Measurements from ENCODE around the gene CCT3. TPM values are rescaled to one million over a fixed set of nuclear protein-coding genes. Genes with fewer than 3 reads are reported as not detected.
"Not testable (repeated sequence)": the region's sequence is repeated elsewhere in the genome, so short reads cannot be mapped to it uniquely, and the experiment has no call there.

Gene CCT3
- total RNA-seq, 2 donors from 2014 or later: 104 to 106 TPM

DNA sequence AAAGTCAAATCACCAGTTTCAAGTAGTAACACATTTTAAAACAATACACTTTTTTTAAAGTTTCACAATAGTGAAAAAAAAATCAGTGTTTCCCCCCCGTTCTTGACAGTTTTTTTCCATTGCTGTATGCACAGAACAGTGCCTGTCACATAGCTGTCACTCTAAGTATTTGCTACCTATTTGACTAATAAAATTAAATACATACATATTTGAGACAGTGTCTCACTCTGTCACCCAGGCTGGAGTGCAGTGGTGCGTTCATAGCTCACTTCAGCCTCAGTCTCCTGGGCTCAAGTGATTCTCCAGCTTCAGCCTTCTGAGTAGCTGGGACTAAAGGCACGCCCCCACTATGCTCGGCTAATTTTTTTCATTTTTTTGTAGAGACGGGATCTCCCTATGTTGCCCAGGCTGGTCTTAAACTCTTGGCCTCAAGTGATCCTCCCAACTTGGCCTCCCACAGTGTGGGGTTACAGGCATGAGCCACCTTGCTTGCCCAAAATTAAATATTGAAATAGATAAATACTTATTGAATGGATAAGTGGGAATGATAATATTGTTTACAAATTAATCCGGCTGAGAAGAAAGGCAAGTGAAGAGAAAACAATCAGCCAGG is 18.3 kb upstream of the CCT3 start:
- no peaks in the 10 kb centered on the region for H3K27me3 ChIP-seq (replicated peaks; ENCODE audit: insufficient read depth)
- TF ChIP-seq, protein P1, sequence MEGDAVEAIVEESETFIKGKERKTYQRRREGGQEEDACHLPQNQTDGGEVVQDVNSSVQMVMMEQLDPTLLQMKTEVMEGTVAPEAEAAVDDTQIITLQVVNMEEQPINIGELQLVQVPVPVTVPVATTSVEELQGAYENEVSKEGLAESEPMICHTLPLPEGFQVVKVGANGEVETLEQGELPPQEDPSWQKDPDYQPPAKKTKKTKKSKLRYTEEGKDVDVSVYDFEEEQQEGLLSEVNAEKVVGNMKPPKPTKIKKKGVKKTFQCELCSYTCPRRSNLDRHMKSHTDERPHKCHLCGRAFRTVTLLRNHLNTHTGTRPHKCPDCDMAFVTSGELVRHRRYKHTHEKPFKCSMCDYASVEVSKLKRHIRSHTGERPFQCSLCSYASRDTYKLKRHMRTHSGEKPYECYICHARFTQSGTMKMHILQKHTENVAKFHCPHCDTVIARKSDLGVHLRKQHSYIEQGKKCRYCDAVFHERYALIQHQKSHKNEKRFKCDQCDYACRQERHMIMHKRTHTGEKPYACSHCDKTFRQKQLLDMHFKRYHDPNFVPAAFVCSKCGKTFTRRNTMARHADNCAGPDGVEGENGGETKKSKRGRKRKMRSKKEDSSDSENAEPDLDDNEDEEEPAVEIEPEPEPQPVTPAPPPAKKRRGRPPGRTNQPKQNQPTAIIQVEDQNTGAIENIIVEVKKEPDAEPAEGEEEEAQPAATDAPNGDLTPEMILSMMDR (IDR thresholded peaks at IDR 0.05): no peak

DNA sequence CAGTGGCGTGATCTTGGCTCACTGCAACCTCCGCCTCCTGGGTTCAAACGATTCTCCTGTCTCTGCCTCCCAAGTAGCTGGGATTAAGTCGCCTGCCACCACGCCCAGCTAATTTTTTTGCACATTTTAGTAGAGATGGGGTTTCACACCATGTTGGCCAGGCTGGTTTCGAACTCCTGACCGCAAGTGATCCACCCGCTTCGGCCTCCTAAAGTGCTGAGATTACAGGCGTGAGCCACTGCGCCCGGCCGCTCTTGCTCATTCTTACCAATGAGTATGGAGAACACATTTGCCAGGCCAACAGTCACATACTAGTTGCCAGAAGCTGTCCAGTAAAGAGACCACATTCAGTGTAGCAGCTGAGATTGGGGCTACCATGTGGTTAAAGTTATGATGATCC is 14.4 kb upstream of the CCT3 start:
- H3K36me3 ChIP-seq; ATAC-seq (ENCODE audit: insufficient number of reproducible peaks, low FRiP score, low read depth); H3K27ac ChIP-seq; H3K9me3 ChIP-seq; H3K27me3 ChIP-seq (replicated peaks; ENCODE audit: insufficient read depth); H3K4me3 ChIP-seq; H3K4me1 ChIP-seq (ENCODE audit: control insufficient read depth in 1 of 2, low read depth in 2 of 2); DNase-seq (ENCODE audit: low spot score): not testable (repeated sequence)

More for the DNA sequence above, 18.3 kb upstream of the CCT3 start:
- H3K4me1 ChIP-seq (ENCODE audit: control insufficient read depth in 1 of 2, low read depth in 2 of 2): no peaks in the 10 kb centered on the region
- DNase-seq (ENCODE audit: low spot score) (no peak), ATAC-seq (ENCODE audit: insufficient number of reproducible peaks, low FRiP score, low read depth) (no peak)
- H3K9me3 ChIP-seq: no peaks in the 10 kb centered on the region
- H3K36me3 ChIP-seq: no peaks in the 10 kb centered on the region
- no peak overlapping the region for H3K27ac ChIP-seq
- H3K4me3 ChIP-seq: no peak overlapping the region

DNA sequence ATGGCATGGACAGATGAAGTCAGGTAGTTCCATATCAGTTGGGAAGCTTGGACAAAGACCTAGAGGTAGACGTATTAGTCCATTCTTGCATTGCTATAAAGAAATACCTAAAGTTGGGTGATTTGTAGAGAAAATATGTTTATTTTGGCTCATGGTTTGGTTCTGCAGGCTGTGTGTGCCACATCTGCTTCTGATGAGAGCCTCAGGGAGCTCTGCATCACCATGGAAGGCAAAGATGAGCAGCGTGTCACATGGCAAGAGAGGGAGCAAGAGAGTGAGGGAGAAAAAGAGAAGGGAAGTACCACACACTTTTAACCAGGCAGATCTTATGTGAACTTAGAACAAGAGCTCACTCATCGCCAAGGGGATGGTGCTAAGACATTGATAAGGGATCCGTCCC is 9.2 kb upstream of the CCT3 start:
- no peaks in the 10 kb centered on the region for H3K9me3 ChIP-seq
- no peak for DNase-seq (ENCODE audit: low spot score)
- H3K4me3 ChIP-seq: no peak overlapping the region
- H3K4me1 ChIP-seq (ENCODE audit: control insufficient read depth in 1 of 2, low read depth in 2 of 2): no peaks in the 10 kb centered on the region
- no peak for ATAC-seq (ENCODE audit: insufficient number of reproducible peaks, low FRiP score, low read depth)
- no peaks in the 10 kb centered on the region for H3K27me3 ChIP-seq (replicated peaks; ENCODE audit: insufficient read depth)
- H3K27ac ChIP-seq: no peak overlapping the region
- no peaks in the 10 kb centered on the region for H3K36me3 ChIP-seq
- TF ChIP-seq, protein P1 (IDR thresholded peaks at IDR 0.05): no peak

DNA sequence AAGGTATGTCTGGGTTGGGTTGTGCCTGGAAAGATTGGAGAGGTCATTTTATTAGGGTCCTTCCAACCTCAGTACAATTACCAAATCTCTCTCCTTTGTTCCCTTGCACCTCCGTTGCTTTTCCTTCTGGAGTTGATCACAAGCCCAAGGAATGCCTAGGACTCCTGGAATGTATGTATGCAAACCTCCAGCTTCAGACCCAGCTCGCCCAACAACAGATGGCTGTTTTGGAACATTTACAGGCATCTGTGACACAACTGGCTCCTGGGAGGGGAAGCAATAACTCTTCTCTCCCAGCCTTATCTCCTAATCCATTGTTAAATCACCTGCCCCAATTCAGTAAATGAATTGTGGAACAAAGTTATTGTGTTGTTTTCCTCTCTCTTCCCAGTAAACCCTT is 8.5 kb upstream of the CCT3 start:
- no peak for DNase-seq (ENCODE audit: low spot score)
- Histone ChIP-seq H3K4me1 (ENCODE audit: control insufficient read depth in 1 of 2, low read depth in 2 of 2) (no peaks in the 10 kb centered on the region), H3K4me3 (no peak overlapping the region), H3K27me3 (replicated peaks; ENCODE audit: insufficient read depth) (no peaks in the 10 kb centered on the region), H3K36me3 (no peaks in the 10 kb centered on the region), H3K9me3 (no peaks in the 10 kb centered on the region), H3K27ac (no peak overlapping the region)
- TF ChIP-seq, protein P1 (IDR thresholded peaks at IDR 0.05): no peak
- ATAC-seq (ENCODE audit: insufficient number of reproducible peaks, low FRiP score, low read depth): no peak

DNA sequence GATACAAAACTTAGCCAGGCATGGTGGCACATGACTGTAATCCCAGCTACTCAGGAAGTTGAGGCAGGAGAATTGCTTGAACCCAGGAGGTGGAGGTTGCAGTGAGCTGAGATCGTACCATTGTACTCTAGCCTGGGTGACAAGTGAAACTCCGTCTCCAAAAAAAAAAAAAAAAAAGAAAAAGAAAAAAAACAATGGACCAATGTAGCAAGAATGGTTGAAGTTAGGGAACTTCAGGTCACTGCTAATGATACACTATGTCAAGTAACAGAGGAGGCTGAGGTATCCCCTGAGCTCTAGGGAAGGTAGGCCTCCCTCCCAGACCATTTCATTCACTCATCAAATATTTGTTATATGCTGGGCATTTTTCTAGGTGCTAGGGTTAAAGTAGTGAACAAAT is 7.9 kb upstream of the CCT3 start:
- not testable (repeated sequence) for H3K27me3 ChIP-seq (replicated peaks; ENCODE audit: insufficient read depth); H3K9me3 ChIP-seq; DNase-seq (ENCODE audit: low spot score); H3K4me1 ChIP-seq (ENCODE audit: control insufficient read depth in 1 of 2, low read depth in 2 of 2); H3K27ac ChIP-seq; ATAC-seq (ENCODE audit: insufficient number of reproducible peaks, low FRiP score, low read depth); H3K4me3 ChIP-seq; H3K36me3 ChIP-seq

DNA sequence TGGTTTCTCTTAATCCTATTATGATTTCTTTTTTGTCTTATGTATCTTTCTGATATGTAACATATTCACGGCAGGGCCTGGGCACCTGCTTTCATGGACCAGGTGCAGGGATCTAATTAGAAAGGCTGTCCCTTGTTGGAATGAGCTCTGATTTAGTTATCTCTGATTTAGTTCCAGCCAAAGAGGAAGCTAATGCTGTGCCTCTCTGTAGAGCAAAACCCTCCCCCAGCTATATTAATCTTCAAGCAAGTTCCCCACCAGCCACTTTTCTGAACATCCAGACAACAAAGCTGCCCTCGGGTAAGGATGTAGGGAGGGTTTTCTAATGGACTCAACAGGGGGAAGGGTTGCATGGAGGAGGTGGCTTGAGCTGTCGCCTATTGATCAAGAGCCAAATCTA is 6.3 kb upstream of the CCT3 start:
- H3K4me3 ChIP-seq: no peak overlapping the region
- H3K4me1 ChIP-seq (ENCODE audit: control insufficient read depth in 1 of 2, low read depth in 2 of 2): no peaks in the 10 kb centered on the region
- H3K36me3 ChIP-seq: no peaks in the 10 kb centered on the region
- TF ChIP-seq, protein P1 (IDR thresholded peaks at IDR 0.05): no peak
- no peaks in the 10 kb centered on the region for H3K9me3 ChIP-seq
- H3K27me3 ChIP-seq (replicated peaks; ENCODE audit: insufficient read depth): no peaks in the 10 kb centered on the region
- ATAC-seq (ENCODE audit: insufficient number of reproducible peaks, low FRiP score, low read depth) (no peak), DNase-seq (ENCODE audit: low spot score) (no peak)
- H3K27ac ChIP-seq: no peak overlapping the region
